Measurements from ENCODE around the gene BHLHE41.

BHLHE41 gene

GRCh38 chr12:26124446-26125399 lies at the start of gene BHLHE41:
Gene BHLHE41 (minus strand): TSS chr12:26125037. CDS start chr12:26124779, 258 bp downstream.
- no peak for DNase-seq

DNA sequence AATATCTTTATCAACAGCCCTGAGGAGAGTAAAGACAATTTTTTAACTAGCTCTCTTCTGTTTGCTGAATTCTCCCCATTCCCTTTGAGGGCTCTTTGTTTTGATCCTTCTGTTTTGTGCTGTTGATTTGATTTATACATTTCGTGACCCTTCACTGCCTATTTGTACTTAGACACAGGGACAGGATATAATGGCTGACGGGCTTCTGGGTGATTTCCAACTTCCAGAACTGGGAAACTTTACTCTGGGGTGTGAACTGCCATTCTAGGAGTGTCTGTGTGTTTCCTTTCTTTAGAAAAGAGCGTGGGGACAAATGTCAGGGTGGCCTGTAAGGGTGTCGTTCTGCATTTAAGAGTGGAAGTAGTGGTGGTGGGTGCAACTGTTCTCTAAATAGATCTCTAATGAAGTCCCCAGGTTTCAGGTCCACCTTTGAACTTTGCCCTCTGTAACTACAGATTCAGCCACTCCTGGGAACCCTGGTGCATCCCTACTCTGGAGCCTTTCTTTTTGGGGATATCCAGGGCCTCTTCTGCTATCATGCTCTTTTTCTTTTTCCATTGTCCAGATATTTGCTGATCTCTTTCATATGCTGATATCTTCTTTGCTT lies 48.2 kb upstream of the BHLHE41 start:
- DNase-seq: no peak

DNA sequence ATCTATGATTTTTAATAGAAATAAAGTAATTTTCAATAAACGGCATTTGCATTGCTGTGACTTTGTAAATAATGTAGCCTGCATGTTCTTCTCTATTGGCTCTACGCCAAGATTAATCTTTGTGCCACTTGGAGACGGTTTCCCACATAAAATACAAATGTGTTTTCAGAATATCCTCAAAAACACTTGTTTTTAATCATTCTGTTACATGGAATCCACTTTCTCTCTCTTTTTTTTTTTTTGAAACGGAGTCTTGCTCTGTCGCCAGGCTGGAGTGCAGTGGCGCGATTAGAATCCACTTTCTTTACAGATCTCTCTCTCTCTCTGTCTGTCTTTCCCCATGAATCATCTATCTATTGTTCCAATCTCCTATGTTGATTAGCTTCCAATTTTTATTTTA lies 47.7 kb upstream of the BHLHE41 start:
- DNase-seq: no peak

DNA sequence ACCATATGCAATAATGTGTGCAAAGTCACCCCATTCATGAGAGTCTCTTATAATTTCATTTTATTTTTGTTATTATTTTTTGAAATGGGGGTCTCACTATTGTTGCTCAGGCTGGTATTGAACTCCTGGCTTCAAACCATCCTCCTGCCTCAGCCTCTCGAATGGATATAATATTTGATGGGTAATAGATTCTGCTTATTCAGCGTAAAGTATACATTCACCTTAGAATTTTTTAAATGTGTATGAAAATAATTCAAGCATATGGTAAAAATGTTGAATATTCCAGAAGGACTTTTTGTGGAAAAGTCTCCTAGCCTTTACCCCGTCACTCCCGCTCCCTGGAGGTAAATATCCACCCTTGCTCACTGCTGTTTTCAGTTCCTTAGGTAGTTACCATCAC lies 47.2 kb upstream of the BHLHE41 start:
- DNase-seq: no peak

- DNase-seq: no peak
Observed at GRCh38 chr12:26164118-26164517, 39.3 kb upstream of the BHLHE41 start.

DNA sequence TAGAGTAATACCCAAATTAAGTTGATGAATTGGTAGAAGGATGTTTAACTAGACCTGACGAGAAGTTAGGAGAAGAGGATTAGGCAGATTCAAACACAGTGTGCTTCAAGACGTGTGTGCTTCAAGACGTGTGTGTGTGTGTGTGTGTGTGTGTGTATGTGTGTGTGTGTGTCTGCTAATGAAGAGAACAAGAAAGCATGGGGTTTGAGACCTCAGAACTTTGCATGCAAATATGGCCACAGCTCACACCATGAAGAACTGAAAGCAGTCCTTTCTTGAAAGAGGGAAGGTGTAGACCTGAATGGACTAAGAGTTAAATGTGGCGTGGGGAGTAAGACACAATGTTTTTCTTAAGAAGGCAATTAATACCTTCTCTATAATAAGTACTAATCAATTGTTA lies 38.1 kb upstream of the BHLHE41 start:
- no peak for DNase-seq

- DNase-seq: no peak
Observed at GRCh38 chr12:26162174-26162573, 37.3 kb upstream of the BHLHE41 start.

GRCh38 chr12:26158078-26158764 lies 33.4 kb upstream of the BHLHE41 start:
- DNase-seq: no peak

DNA sequence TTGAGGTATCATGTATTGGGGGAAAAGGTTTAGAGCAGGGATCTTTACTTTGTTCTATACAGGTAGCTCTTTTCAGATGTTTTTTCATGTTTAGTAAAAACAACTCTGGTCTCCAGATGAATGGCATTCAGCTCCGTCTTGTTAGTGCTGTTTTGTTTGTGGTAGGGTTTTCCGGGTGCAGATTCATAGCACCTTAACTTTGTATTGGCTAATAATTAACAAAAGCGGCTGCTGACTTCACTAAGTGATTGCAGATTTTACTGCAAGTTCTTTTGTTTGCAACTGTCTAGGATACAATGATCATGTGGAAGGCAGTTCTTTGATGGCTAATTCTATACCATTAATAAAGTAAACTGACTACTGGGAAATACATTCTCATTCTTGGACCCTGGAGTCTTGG lies 32.2 kb upstream of the BHLHE41 start:
- no peak for DNase-seq

DNA sequence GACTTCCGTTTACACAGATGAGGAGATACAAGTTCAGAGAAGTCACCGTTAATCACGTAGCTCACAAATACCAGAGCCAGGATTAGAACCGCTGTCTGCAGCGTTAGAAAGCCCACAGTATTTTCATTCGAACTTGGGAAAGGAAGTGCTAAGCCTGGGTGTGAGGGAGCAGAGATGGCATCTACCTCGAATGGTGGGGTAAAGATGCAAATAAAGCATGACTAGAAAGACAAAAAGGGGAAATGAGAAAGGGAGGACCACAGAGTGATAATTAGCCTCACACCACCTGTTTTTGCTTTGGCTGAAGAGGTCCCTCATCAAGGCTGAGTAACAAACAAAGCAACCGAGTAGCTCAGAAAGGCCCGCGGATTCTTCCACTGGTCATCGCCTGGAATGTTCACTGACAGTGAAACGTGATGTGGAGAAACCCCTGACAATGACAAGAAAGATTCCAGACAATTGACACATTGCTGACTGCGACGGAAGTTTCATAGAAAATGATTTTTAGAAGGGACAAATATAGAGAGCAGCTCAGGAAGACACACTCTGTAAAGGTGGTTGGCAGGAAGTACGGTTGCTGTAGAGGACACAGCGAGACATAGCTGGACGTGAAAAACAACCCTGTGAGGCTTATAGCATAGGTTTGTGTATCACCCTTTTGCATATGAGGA lies 31.5 kb upstream of the BHLHE41 start:
- no peak for DNase-seq

DNA sequence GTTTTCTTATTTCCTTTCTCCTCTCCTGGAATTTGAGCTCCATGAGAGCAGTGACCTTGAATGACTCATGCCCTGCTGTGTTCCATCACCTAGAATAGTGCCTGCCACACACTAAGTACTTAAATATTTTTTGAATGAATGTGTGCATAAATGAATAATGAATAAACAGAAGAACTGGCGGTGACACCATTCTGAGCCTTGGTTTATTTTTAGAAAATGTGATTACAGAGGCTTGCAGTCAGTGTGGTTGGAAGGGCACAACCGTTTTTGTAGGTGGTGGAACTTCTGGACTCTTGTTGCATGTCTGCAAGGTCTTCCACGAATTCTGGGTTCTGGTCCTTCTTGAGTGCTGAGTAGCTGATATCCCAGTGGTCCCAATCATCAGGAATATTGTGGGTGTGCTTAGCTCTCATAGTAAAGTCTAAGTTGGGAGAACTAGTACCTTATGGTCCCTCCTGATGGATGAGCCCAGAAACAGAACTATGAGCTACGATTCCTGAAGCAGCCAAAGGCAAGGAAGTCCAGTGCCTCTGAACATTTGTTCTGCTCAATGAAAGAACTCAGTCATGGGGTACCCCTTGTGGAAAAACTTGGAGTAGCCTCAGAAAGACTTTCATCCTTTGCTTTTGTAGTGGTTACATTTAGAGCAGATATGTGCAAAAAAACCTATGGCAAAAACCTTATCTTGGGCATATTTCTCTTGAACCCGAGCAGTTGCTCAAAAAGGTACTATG lies 28.8 kb upstream of the BHLHE41 start:
- no peak for DNase-seq

DNA sequence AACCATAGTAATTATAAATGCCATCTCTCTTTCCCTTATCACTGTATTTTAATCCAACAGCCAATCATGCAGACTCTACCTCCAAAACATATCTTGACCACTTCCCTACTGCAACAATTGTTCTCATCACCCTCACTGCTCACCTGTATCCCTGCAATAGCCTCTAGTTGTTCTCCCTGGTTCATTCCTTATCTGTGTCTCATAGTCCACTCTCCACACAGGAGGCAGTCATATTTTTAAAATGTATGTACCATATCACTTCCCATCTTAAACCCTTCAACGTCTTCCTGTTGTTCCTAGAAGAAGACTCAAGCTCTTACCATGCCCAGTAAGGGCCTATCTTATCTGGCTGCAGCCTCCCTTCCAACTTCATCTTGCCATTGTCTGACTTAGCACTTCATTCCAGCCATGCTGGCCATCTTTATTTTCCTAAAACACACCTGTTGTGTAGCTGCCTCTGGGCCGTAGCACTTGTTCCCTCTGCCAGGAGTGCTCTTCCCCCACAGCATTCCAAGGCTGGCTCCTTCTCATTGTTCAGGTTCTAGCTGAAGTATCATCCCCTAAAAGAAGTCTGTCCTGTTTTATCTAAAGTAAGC lies 27.8 kb upstream of the BHLHE41 start:
- no peak for DNase-seq

GRCh38 chr12:26150736-26151450 lies 26.1 kb upstream of the BHLHE41 start:
- DNase-seq: no peak

DNA sequence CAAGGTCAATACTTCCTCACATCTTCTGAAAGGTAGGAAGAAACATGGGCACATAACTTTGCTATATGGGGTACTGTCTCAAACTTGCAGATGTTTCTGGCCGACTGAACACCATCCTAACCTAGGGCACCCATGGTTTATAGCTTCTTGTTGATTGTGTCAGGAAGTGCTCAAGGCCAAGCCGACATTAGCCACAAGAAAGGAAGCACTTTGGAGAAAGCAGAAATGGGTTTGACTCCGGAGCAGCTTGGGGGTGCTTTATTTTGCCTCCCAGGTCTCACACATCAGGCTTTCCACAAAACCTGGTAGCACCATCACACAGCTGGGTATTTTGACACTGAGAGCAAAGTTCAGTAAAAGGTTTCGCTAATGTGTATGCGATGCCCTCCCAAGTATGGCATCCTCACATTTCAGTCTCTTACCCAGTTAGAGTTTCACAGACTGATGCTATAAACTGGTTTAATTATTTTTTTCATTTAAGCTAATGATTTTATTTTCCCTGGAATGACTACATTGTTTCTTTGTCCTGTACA lies 25.2 kb upstream of the BHLHE41 start:
- no peak for DNase-seq

- no peak for DNase-seq
Observed at GRCh38 chr12:26148291-26148690, 23.5 kb upstream of the BHLHE41 start.

GRCh38 chr12:26143291-26143690 lies 18.5 kb upstream of the BHLHE41 start:
- no peak for DNase-seq

- DNase-seq: no peak
Observed at GRCh38 chr12:26138860-26139259, 14.0 kb upstream of the BHLHE41 start.

DNA sequence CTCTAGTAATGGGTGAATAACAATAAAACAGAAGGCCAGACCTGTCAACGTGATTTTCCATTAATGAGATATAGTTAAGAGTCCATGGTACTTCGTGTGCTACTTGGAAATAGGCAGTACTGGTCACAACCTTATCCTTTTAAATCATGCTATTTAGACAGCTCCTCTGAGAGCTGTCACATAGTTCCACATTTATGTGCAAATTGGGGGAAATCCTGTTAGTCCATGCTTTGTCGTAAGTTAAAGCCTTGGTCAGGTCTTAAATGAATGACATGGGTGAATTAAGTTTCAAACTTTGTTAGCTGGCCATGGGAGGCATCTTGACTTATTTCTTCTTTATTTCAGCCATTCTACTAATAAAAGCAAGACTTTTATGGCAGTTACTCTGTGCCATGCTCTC lies 11.9 kb upstream of the BHLHE41 start:
- no peak for DNase-seq

- DNase-seq: no peak
Observed at GRCh38 chr12:26135571-26135970, 10.7 kb upstream of the BHLHE41 start.

DNA sequence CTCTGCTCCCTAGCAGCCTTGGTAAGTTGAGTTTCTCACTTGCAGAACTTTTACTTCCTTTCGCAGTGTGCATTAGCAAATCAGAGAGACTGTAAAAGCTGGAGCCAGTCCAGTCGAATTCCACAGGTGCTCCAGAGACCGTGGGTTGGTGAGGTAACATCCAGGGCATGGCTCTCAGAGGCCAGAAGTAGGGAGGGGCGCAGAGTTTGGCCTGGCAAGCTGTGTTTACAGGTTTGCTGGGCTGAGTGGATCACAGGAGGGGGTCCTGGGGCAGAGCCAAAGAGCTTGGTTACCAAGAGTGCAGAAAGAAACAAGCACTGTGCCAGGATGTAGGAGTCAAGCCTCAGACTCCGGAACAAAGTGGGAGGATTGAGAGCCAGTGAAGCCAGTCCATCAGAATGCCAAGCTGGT lies 10.2 kb upstream of the BHLHE41 start:
- no peak for DNase-seq

GRCh38 chr12:26134540-26134939 lies 9.7 kb upstream of the BHLHE41 start:
- DNase-seq: no peak

Data from CD4-positive, alpha-beta T cell treated with Interleukin-10 for 1 hour (primary cell).